ENCODE measurements around the gene TRNAU1AP. TPM values are rescaled to one million over a fixed set of nuclear protein-coding genes. Genes with fewer than 3 reads are reported as not detected.

TRNAU1AP gene
- total and polyA plus RNA-seq, 10 of the 15 experiments (the other 5 are each of a cell fraction or from before 2014, with no cell fraction given), result 24.3 to 67.0 (median 31.8) TPM

GRCh38 chr1:28545246-28545628 is 7.6 kb upstream of the TRNAU1AP start:
- no peaks in the 10 kb centered on the region for H3K79me2 ChIP-seq (ENCODE audit: control insufficient read depth, insufficient read depth, low read length)
- no peak overlapping the region for H3K4me2 ChIP-seq (ENCODE audit: control insufficient read depth, insufficient read depth)
- no peaks in the 10 kb centered on the region for H3K27me3 ChIP-seq (replicated peaks in 1 of 2; ENCODE audit: control insufficient read depth in 2 of 2, insufficient read depth in 2 of 2, low read length in 1 of 2)
- no peak overlapping the region for H2AFZ ChIP-seq (ENCODE audit: control insufficient read depth, low read depth, low read length)
- ChIA-PET POLR2A (interaction anchor here (0.6 kb wide), 2 partner anchors 10 to 91 kb away, joined by 3 to 7 read pairs; no protein-coding TSS in a partner anchor), SMC1A (ENCODE audit: uncharacterized antibody, unreplicated experiment) (interaction anchor here (1.1 to 1.4 kb wide), 2 partner anchors 10 to 21 kb away, joined by 3 read pairs; no protein-coding TSS in a partner anchor), CTCF (interaction anchor here (0.5 kb wide), 1 partner anchor 15 kb away, joined by 3 read pairs; no protein-coding TSS in a partner anchor), RAD21 (ENCODE audit: unreplicated experiment) (interaction anchor here (1.0 to 1.2 kb wide), 3 partner anchors 8 to 36 kb away, joined by 3 to 4 read pairs (median 3); no protein-coding TSS in a partner anchor)
- no peak for DNase-seq (ENCODE audit: low read depth, low spot score)
- in situ Hi-C loops (cut with MboI) (no loop called here), intact Hi-C loops (cut with micrococcal nuclease; ENCODE audit: unreplicated experiment) (no loop called here)
- WGBS (ENCODE audit: insufficient coverage, insufficient replicate concordance, low lambda C conversion rate, missing lambda C conversion rate), result 77% methylated on average over 4 of the region's 4 CpGs
- no TSS peak for BruUV-seq (replicated peaks)
- no peak overlapping the region for H3K27ac ChIP-seq (ENCODE audit: control insufficient read depth, insufficient read depth)
- ATAC-seq, result no peak
- H3K9me3 ChIP-seq (replicated peaks; ENCODE audit: control insufficient read depth, insufficient read depth, low read length), result no peaks in the 10 kb centered on the region
- no peak for FAIRE-seq
- H4K20me1 ChIP-seq (ENCODE audit: control insufficient read depth, insufficient read depth), result no peaks in the 10 kb centered on the region
- no peaks in the 10 kb centered on the region for H3K36me3 ChIP-seq (ENCODE audit: control insufficient read depth in 2 of 2, insufficient read depth in 2 of 2, low read length in 1 of 2)
- no peak for TF ChIP-seq ZNF274 (IDR thresholded peaks at IDR 0.05; ENCODE audit: insufficient read depth, insufficient read length)
- no peak for TF ChIP-seq POLR2AphosphoS5 (IDR thresholded peaks at IDR 0.05; ENCODE audit: low read length)
- no peak for TF ChIP-seq KAT2A (conservative IDR thresholded peaks at IDR 0.05; ENCODE audit: control insufficient read depth, low read depth, low read length)
- TF ChIP-seq STAT3 (IDR thresholded peaks at IDR 0.05; ENCODE audit: low read depth, low read length), result no peak
- TF ChIP-seq SREBF1 (IDR thresholded peaks at IDR 0.05; ENCODE audit: low read length), result no peak
- TF ChIP-seq FOXK2 (IDR thresholded peaks at IDR 0.05), result no peak
- no peak for TF ChIP-seq ZBTB40 (IDR thresholded peaks at IDR 0.05; ENCODE audit: borderline replicate concordance)
- no peak for TF ChIP-seq STAT1 (conservative IDR thresholded peaks at IDR 0.05)
- TF ChIP-seq IKZF1 (conservative IDR thresholded peaks at IDR 0.05), result no peak
- TF ChIP-seq CEBPB (IDR thresholded peaks at IDR 0.05; ENCODE audit: borderline replicate concordance in 1 of 2, low read depth in 2 of 2, low read length in 2 of 2), result no peak
- TF ChIP-seq SMARCA5 (IDR thresholded peaks at IDR 0.05), result no peak
- no peak for TF ChIP-seq ATF3 (IDR thresholded peaks at IDR 0.05; ENCODE audit: borderline replicate concordance, extremely low read depth, low read depth, low read length)
- H3K4me3 ChIP-seq, result no peak overlapping the region
- no peaks in the 10 kb centered on the region for H3K4me1 ChIP-seq (ENCODE audit: control insufficient read depth, insufficient read depth, low read length)
- H3K9ac ChIP-seq (ENCODE audit: control insufficient read depth, insufficient read depth, low read length), result no peak overlapping the region

Data from GM12878 (cell line).